NCI-H748 (cell line): Measurements from ENCODE around the gene ADD3.
A peak's percentile ranks its signal among the peaks of the same experiment; 100 is the strongest.
"Not testable (repeated sequence)": the region's sequence is repeated elsewhere in the genome, so short reads cannot be mapped to it uniquely, and the experiment has no call there.

ENCODE experiments used
- DNase-seq: peaks from one replicate; lab custom pipeline; 2025; ENCODE audit not compliant: unreplicated experiment; lab: John Stamatoyannopoulos, UW

Gene ADD3

GRCh38 chr10:109976681-109977080, 31.1 kb upstream of the ADD3 start:
- peak; percentile 15 for DNase-seq

GRCh38 chr10:109977382-109977806, 30.4 kb upstream of the ADD3 start:
- DNase-seq: no peak

GRCh38 chr10:109978481-109978880, 29.3 kb upstream of the ADD3 start:
- no peak for DNase-seq

GRCh38 chr10:109979215-109979614, 28.6 kb upstream of the ADD3 start:
- DNase-seq: no peak

GRCh38 chr10:109981650-109982049, 26.1 kb upstream of the ADD3 start:
- DNase-seq: no peak

- no peak for DNase-seq
These were observed 25.7 kb upstream of the ADD3 start for GRCh38 chr10:109982123-109982522.

GRCh38 chr10:109982812-109983211, 25.0 kb upstream of the ADD3 start:
- DNase-seq: no peak

GRCh38 chr10:109984013-109984412, 23.8 kb upstream of the ADD3 start:
- DNase-seq: no peak

GRCh38 chr10:109985768-109986167, 22.0 kb upstream of the ADD3 start:
- DNase-seq: not testable (repeated sequence)

- DNase-seq: no peak
These were observed 20.2 kb upstream of the ADD3 start for GRCh38 chr10:109987452-109988211.

- DNase-seq: no peak
These were observed 19.6 kb upstream of the ADD3 start for GRCh38 chr10:109988212-109988596.

- no peak for DNase-seq
These were observed 16.4 kb upstream of the ADD3 start for GRCh38 chr10:109991266-109991855.

GRCh38 chr10:109992485-109992884, 15.3 kb upstream of the ADD3 start:
- DNase-seq: no peak

GRCh38 chr10:109993551-109994330, 14.0 kb upstream of the ADD3 start:
- DNase-seq: no peak

GRCh38 chr10:109994711-109995577, 12.8 kb upstream of the ADD3 start:
- no peak for DNase-seq

- DNase-seq: no peak
These were observed 12.2 kb upstream of the ADD3 start for GRCh38 chr10:109995595-109995994.

GRCh38 chr10:109996225-109996624, 11.6 kb upstream of the ADD3 start:
- DNase-seq: no peak

GRCh38 chr10:109996766-109997171, 11.0 kb upstream of the ADD3 start:
- no peak for DNase-seq

- DNase-seq: no peak
These were observed 10.6 kb upstream of the ADD3 start for GRCh38 chr10:109997233-109997632.

- DNase-seq: no peak
These were observed 9.3 kb upstream of the ADD3 start for GRCh38 chr10:109998513-109998912.
